Measurements from ENCODE around the gene PRAMEF17. TPM values are rescaled to one million over a fixed set of nuclear protein-coding genes. Genes with fewer than 3 reads are reported as not detected.
"Not testable (repeated sequence)": the region's sequence is repeated elsewhere in the genome, so short reads cannot be mapped to it uniquely, and the experiment has no call there.

The PRAMEF17 gene
- total RNA-seq, 1 donor from 2014 or later = not detected

- H3K9me3 Mint-ChIP-seq (ENCODE audit: unreplicated experiment) = peaks cover 22% of the 10 kb centered on the region
- H3K27me3 Mint-ChIP-seq (ENCODE audit: unreplicated experiment); H3K27ac Mint-ChIP-seq (ENCODE audit: unreplicated experiment); DNase-seq (ENCODE audit: extremely low spot score, unreplicated experiment); H3K4me1 Mint-ChIP-seq (ENCODE audit: unreplicated experiment); H3K36me3 Mint-ChIP-seq (ENCODE audit: unreplicated experiment); H3K4me3 Mint-ChIP-seq (ENCODE audit: unreplicated experiment): not testable (repeated sequence)
These were observed 3.6 kb downstream of the PRAMEF17 start for GRCh38 chr1:13393004-13393403.

GRCh38 chr1:13394761-13395160 is 5.3 kb downstream of the PRAMEF17 start:
- not testable (repeated sequence) for H3K4me3 Mint-ChIP-seq (ENCODE audit: unreplicated experiment); H3K4me1 Mint-ChIP-seq (ENCODE audit: unreplicated experiment); H3K27me3 Mint-ChIP-seq (ENCODE audit: unreplicated experiment); DNase-seq (ENCODE audit: extremely low spot score, unreplicated experiment); H3K36me3 Mint-ChIP-seq (ENCODE audit: unreplicated experiment); H3K27ac Mint-ChIP-seq (ENCODE audit: unreplicated experiment)
- H3K9me3 Mint-ChIP-seq (ENCODE audit: unreplicated experiment) = peaks cover 22% of the 10 kb centered on the region

GRCh38 chr1:13395311-13395710 is 5.9 kb downstream of the PRAMEF17 start:
- peaks cover 18% of the 10 kb centered on the region for H3K9me3 Mint-ChIP-seq (ENCODE audit: unreplicated experiment)
- not testable (repeated sequence) for H3K4me1 Mint-ChIP-seq (ENCODE audit: unreplicated experiment); H3K4me3 Mint-ChIP-seq (ENCODE audit: unreplicated experiment); H3K36me3 Mint-ChIP-seq (ENCODE audit: unreplicated experiment); H3K27ac Mint-ChIP-seq (ENCODE audit: unreplicated experiment); DNase-seq (ENCODE audit: extremely low spot score, unreplicated experiment); H3K27me3 Mint-ChIP-seq (ENCODE audit: unreplicated experiment)

GRCh38 chr1:13407811-13408210 is 18.4 kb downstream of the PRAMEF17 start:
- Mint-ChIP-seq H3K27ac (ENCODE audit: unreplicated experiment) (no peak overlapping the region), H3K4me3 (ENCODE audit: unreplicated experiment) (no peak overlapping the region), H3K4me1 (ENCODE audit: unreplicated experiment) (no peaks in the 10 kb centered on the region), H3K27me3 (ENCODE audit: unreplicated experiment) (no peaks in the 10 kb centered on the region), H3K36me3 (ENCODE audit: unreplicated experiment) (no peaks in the 10 kb centered on the region), H3K9me3 (ENCODE audit: unreplicated experiment) (peaks cover 28% of the 10 kb centered on the region)
- no peak for DNase-seq (ENCODE audit: extremely low spot score, unreplicated experiment)
- TF ChIP-seq CTCF (IDR thresholded peaks at IDR 0.05) = no peak

- H3K4me3 Mint-ChIP-seq (ENCODE audit: unreplicated experiment); H3K27me3 Mint-ChIP-seq (ENCODE audit: unreplicated experiment); DNase-seq (ENCODE audit: extremely low spot score, unreplicated experiment); H3K4me1 Mint-ChIP-seq (ENCODE audit: unreplicated experiment); H3K36me3 Mint-ChIP-seq (ENCODE audit: unreplicated experiment); H3K27ac Mint-ChIP-seq (ENCODE audit: unreplicated experiment): not testable (repeated sequence)
- H3K9me3 Mint-ChIP-seq (ENCODE audit: unreplicated experiment) = peaks cover 25% of the 10 kb centered on the region
These were observed 20.7 kb downstream of the PRAMEF17 start, which contains the start of gene PRAMEF20 for GRCh38 chr1:13410150-13410549. TSS of gene PRAMEF20 (plus strand) at chr1:13410450. CDS start at chr1:13416355, 5,905 bp downstream.

- H3K27me3 Mint-ChIP-seq (ENCODE audit: unreplicated experiment) = no peaks in the 10 kb centered on the region
- no peak overlapping the region for H3K27ac Mint-ChIP-seq (ENCODE audit: unreplicated experiment)
- H3K9me3 Mint-ChIP-seq (ENCODE audit: unreplicated experiment) = peaks cover 21% of the 10 kb centered on the region
- no peak for TF ChIP-seq CTCF (IDR thresholded peaks at IDR 0.05)
- H3K4me1 Mint-ChIP-seq (ENCODE audit: unreplicated experiment) = no peaks in the 10 kb centered on the region
- H3K4me3 Mint-ChIP-seq (ENCODE audit: unreplicated experiment) = no peak overlapping the region
- H3K36me3 Mint-ChIP-seq (ENCODE audit: unreplicated experiment) = no peaks in the 10 kb centered on the region
- DNase-seq (ENCODE audit: extremely low spot score, unreplicated experiment) = no peak
These were observed 41.1 kb downstream of the PRAMEF17 start for GRCh38 chr1:13430495-13430894.

GRCh38 chr1:13432251-13432650 is 42.8 kb downstream of the PRAMEF17 start:
- no peak overlapping the region for H3K4me3 Mint-ChIP-seq (ENCODE audit: unreplicated experiment)
- no peak for TF ChIP-seq CTCF (IDR thresholded peaks at IDR 0.05)
- peaks cover 25% of the 10 kb centered on the region for H3K9me3 Mint-ChIP-seq (ENCODE audit: unreplicated experiment)
- no peaks in the 10 kb centered on the region for H3K4me1 Mint-ChIP-seq (ENCODE audit: unreplicated experiment)
- H3K27ac Mint-ChIP-seq (ENCODE audit: unreplicated experiment) = no peak overlapping the region
- no peak for DNase-seq (ENCODE audit: extremely low spot score, unreplicated experiment)
- H3K36me3 Mint-ChIP-seq (ENCODE audit: unreplicated experiment) = no peaks in the 10 kb centered on the region
- H3K27me3 Mint-ChIP-seq (ENCODE audit: unreplicated experiment) = no peaks in the 10 kb centered on the region

GRCh38 chr1:13433694-13434358 is 44.4 kb downstream of the PRAMEF17 start:
- not testable (repeated sequence) for H3K27ac Mint-ChIP-seq (ENCODE audit: unreplicated experiment); H3K36me3 Mint-ChIP-seq (ENCODE audit: unreplicated experiment); H3K4me3 Mint-ChIP-seq (ENCODE audit: unreplicated experiment); DNase-seq (ENCODE audit: extremely low spot score, unreplicated experiment); H3K27me3 Mint-ChIP-seq (ENCODE audit: unreplicated experiment); H3K4me1 Mint-ChIP-seq (ENCODE audit: unreplicated experiment)
- peaks cover 37% of the 10 kb centered on the region for H3K9me3 Mint-ChIP-seq (ENCODE audit: unreplicated experiment)

All from osteocyte (in vitro differentiated cells).